ENCODE measurements around the gene LRRK1.

DNA sequence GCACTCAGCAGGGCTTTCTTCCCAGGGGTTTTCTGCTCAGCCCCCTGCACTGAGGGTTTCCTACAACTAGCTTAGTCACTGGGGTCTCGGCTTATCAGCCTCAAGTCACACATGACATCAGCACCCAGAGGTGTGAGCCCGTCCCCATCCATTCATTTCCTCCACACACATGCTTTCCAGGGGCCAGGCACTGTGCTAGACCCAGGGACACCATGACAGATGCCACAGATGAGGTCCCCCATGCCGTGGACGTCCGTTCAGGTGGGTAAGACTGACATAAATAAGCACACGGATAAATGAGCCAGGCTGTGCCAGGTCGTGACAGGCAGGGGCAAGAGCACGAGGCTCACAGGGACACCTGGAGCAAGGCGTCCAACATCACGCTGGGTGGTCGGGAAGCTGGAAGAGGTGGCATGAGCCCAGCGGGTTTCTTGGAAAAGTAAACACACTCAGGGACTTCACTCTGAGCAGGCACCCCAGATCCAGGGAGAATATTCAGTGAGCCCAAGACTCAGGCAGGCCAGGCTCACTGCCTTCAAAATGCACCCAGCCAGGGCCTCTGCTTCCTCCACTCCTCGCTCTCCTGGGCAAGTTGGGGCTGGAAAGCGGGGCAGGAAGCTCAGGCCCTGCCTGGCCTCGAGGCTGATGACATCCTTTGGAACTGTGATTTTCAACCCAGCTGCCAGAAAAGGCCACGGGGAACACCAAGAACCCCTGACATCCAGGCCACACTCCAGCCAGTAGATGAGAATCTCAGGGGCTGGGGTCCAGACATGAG lies 193.4 kb downstream of the LRRK1 start:
- TF ChIP-seq RAD21 (IDR thresholded peaks at IDR 0.05; ENCODE audit: low read length) (no peak), EP300 (IDR thresholded peaks at IDR 0.05; ENCODE audit: borderline replicate concordance in 1 of 2, low read depth in 1 of 2, low read length in 1 of 2) (no peak)
- TF ChIP-seq, protein P1, sequence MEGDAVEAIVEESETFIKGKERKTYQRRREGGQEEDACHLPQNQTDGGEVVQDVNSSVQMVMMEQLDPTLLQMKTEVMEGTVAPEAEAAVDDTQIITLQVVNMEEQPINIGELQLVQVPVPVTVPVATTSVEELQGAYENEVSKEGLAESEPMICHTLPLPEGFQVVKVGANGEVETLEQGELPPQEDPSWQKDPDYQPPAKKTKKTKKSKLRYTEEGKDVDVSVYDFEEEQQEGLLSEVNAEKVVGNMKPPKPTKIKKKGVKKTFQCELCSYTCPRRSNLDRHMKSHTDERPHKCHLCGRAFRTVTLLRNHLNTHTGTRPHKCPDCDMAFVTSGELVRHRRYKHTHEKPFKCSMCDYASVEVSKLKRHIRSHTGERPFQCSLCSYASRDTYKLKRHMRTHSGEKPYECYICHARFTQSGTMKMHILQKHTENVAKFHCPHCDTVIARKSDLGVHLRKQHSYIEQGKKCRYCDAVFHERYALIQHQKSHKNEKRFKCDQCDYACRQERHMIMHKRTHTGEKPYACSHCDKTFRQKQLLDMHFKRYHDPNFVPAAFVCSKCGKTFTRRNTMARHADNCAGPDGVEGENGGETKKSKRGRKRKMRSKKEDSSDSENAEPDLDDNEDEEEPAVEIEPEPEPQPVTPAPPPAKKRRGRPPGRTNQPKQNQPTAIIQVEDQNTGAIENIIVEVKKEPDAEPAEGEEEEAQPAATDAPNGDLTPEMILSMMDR (IDR thresholded peaks at IDR 0.05), result no peak
